Gastrocnemius medialis (tissue), 4 donors: ENCODE measurements around the gene FSD2.

Experiments
- POLR2A ChIP-seq, 2 donors: fragments of 450-650 bp; IDR thresholded peaks; one replicate each; pipeline ENCODE4 v1.6.1; 2017; ENCODE audit warnings: antibody characterized with exemption in 2 of 2, mild to moderate bottlenecking in 2 of 2, moderate library complexity in 2 of 2
- TF ChIP-seq, protein P1 (sequence below), 5 experiments: fragments of 450-650 bp in 3 of 5; fragments of 200-600 bp in 2 of 5; sonication (generic) in 2 of 5; IDR thresholded peaks in 4 of 5; conservative IDR thresholded peaks in 1 of 5; 1 replicate in 4 of 5; 2 replicates in 1 of 5; pipeline ENCODE4 v1.5.1; 2016 to 2019; ENCODE audit warnings: antibody characterized with exemption in 5 of 5, mild to moderate bottlenecking in 3 of 5, moderate library complexity in 3 of 5

DNA sequence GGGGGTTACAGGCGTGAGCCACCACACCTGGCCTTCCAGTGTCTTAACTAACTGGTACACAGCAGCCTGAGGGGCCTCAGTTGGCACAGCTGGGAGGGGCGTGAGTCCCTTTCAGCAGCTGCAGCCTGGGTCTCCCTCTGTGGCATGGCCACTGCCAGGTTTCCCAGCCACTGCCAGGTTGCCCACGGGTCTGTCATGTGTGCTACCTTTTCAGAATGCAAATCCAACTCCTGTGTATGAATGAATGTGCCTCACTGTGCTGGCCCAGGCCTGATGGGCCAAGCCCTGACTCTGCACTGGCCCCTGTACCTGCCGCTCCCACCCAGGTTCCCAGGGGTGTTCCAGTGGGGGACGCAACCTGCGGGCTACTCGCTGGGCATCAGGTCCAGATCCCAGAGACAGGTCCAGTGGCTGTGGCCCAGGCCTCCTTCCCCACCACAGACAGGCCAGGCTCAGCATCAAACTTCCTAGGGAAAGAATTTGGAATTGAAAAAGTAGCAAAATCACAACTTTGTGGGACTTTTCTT is 29.6 kb upstream of the FSD2 start:
- TF ChIP-seq, protein P1, sequence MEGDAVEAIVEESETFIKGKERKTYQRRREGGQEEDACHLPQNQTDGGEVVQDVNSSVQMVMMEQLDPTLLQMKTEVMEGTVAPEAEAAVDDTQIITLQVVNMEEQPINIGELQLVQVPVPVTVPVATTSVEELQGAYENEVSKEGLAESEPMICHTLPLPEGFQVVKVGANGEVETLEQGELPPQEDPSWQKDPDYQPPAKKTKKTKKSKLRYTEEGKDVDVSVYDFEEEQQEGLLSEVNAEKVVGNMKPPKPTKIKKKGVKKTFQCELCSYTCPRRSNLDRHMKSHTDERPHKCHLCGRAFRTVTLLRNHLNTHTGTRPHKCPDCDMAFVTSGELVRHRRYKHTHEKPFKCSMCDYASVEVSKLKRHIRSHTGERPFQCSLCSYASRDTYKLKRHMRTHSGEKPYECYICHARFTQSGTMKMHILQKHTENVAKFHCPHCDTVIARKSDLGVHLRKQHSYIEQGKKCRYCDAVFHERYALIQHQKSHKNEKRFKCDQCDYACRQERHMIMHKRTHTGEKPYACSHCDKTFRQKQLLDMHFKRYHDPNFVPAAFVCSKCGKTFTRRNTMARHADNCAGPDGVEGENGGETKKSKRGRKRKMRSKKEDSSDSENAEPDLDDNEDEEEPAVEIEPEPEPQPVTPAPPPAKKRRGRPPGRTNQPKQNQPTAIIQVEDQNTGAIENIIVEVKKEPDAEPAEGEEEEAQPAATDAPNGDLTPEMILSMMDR (IDR thresholded peaks at IDR 0.05 in 4 of 5, conservative IDR thresholded peaks at IDR 0.05 in 1 of 5), result no peak
- TF ChIP-seq POLR2A (IDR thresholded peaks at IDR 0.05), result no peak
